Stimulated activated CD4-positive, alpha-beta T cell treated with anti-CD3 and anti-CD28 coated beads, Interleukin-15, amount 100 ng/mL, for 48 hours (primary cell): Measurements from ENCODE around the gene SH2D6.
"Not testable (repeated sequence)": the region's sequence is repeated elsewhere in the genome, so short reads cannot be mapped to it uniquely, and the experiment has no call there.

Experiments used
- DNase-seq, 2 donors: peaks; one replicate each; pipeline ENCODE4 v3.0.0-alpha.2; 2020; ENCODE audit warnings: low read depth in 2 of 2

The SH2D6 gene

GRCh38 chr2:85439025-85439472 lies 20.5 kb downstream of the SH2D6 start:
- no peak for DNase-seq

- not testable (repeated sequence) for DNase-seq
Observed at GRCh38 chr2:85439569-85439968, 21.1 kb downstream of the SH2D6 start.

GRCh38 chr2:85439986-85440385 lies 21.5 kb downstream of the SH2D6 start:
- DNase-seq, result no peak

- no peak for DNase-seq
Observed at GRCh38 chr2:85440729-85441128, 22.2 kb downstream of the SH2D6 start.

GRCh38 chr2:85441864-85442263 lies 23.4 kb downstream of the SH2D6 start:
- no peak for DNase-seq

GRCh38 chr2:85444629-85445172 lies 26.2 kb downstream of the SH2D6 start:
- no peak for DNase-seq

GRCh38 chr2:85445316-85446295 lies 27.1 kb downstream of the SH2D6 start:
- DNase-seq, result no peak

- DNase-seq, result no peak
Observed at GRCh38 chr2:85446296-85447221, 28.0 kb downstream of the SH2D6 start.

- no peak for DNase-seq
Observed at GRCh38 chr2:85447222-85447585, 28.7 kb downstream of the SH2D6 start.

- DNase-seq, result no peak
Observed at GRCh38 chr2:85448461-85449213, 30.1 kb downstream of the SH2D6 start.

GRCh38 chr2:85449214-85449588 lies 30.7 kb downstream of the SH2D6 start:
- no peak for DNase-seq

GRCh38 chr2:85452237-85452636 lies 33.7 kb downstream of the SH2D6 start:
- DNase-seq, result no peak

- no peak for DNase-seq
Observed at GRCh38 chr2:85453571-85453970, 35.1 kb downstream of the SH2D6 start.

GRCh38 chr2:85455552-85456090 lies 37.1 kb downstream of the SH2D6 start:
- DNase-seq, result no peak

GRCh38 chr2:85457043-85457442 lies 38.5 kb downstream of the SH2D6 start:
- DNase-seq, result no peak

GRCh38 chr2:85457877-85458316 lies 39.4 kb downstream of the SH2D6 start:
- no peak for DNase-seq

- DNase-seq, result no peak
Observed at GRCh38 chr2:85458601-85459563, 40.4 kb downstream of the SH2D6 start.

- no peak for DNase-seq
Observed at GRCh38 chr2:85459771-85460170, 41.3 kb downstream of the SH2D6 start.

- no peak for DNase-seq
Observed at GRCh38 chr2:85462322-85462721, 43.8 kb downstream of the SH2D6 start.
